ENCODE results near the gene ANO6. TPM values are rescaled to one million over a fixed set of nuclear protein-coding genes. Genes with fewer than 3 reads are reported as not detected.

The ANO6 gene
- total and polyA plus RNA-seq, 2 donors (not counting 1 experiment from before 2014, with no cell fraction given), result 6.6 to 19.5 TPM

DNA sequence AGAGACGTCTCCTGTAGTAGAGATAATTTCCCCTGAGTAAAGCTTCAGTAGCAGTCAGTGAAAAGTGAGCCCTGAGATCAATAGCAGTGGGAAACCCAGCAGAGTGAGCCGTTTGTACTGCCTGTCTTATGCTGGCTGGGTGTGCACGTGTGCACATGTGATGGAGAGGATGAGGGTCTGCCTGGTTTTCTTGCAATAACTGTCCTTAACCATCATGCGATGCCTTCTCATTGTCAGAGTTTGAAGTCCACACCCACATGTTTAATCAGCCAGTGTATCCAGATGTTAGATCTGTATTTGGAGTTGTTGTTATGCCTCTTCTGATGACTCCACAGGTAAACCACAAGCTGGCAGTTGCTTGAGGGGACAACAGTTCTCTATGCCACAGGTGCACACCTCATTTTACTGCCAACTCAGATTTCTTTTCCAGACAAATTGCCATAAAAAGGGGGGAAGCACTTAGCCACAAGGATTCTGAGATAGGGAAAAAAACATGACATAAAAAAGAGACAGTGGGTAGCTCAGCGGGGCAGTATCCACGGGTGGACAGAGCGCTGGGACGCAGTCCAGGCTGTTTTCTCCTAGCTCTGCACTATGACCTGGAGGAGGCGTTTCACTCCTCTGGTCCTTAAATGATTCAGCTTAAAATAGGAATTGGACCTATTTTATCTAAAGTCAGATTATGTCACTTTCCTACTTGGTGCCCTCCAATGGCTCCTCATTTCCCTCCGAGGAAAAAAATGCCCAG, 192.3 kb downstream of the ANO6 start:
- POLR2A ChIA-PET, result no interaction called here
- Histone ChIP-seq H3K9ac (ENCODE audit: low read length) (no peak overlapping the region), H4K20me1 (ENCODE audit: control insufficient read depth, insufficient read depth, low read length, poor library complexity, severe bottlenecking) (no peaks in the 10 kb centered on the region), H3K4me3 (ENCODE audit: control extremely low read depth in 1 of 5, extremely low read depth in 1 of 5, insufficient read depth in 1 of 5, low read depth in 2 of 5, low read length in 4 of 5) (no peak overlapping the region), H3K27me3 (replicated peaks in 1 of 4; ENCODE audit: control extremely low read depth in 1 of 4, control insufficient read depth in 3 of 4, insufficient read depth in 4 of 4, low read length in 3 of 4) (no peaks in the 10 kb centered on the region), H3K4me2 (replicated peaks; ENCODE audit: low read depth, low read length, poor library complexity, severe bottlenecking) (no peak overlapping the region), H3K4me1 (ENCODE audit: control insufficient read depth in 2 of 2, insufficient read depth in 2 of 2, low read length in 2 of 2) (no peaks in the 10 kb centered on the region), H3K79me2 (ENCODE audit: control insufficient read depth, insufficient read depth, low read length) (no peaks in the 10 kb centered on the region), H3K36me3 (replicated peaks in 1 of 2; ENCODE audit: control extremely low read depth in 1 of 2, control insufficient read depth in 1 of 2, extremely low read depth in 1 of 2, insufficient read depth in 2 of 2, low read length in 1 of 2) (peaks cover 0 to 43% of the 10 kb centered on the region in 2 experiments), H3K9me3 (ENCODE audit: control extremely low read depth in 1 of 3, control insufficient read depth in 2 of 3, insufficient read depth in 1 of 3, low read length in 2 of 3) (no peaks in the 10 kb centered on the region), H2AFZ (ENCODE audit: insufficient read depth, low read depth, low read length, poor library complexity, severe bottlenecking) (no peak overlapping the region), H3K27ac (ENCODE audit: low read length in 2 of 2) (no peak overlapping the region)
- H3K4me1 Mint-ChIP-seq, result no peaks in the 10 kb centered on the region
- intact Hi-C loops (cut with micrococcal nuclease), result no loop called here
- CTCF ChIA-PET, result no interaction called here
- H3K27me3 Mint-ChIP-seq, result no peaks in the 10 kb centered on the region
- 97% methylated on average over 8 of the region's 10 CpGs for WGBS (ENCODE audit: insufficient coverage)
- no peak overlapping the region for H3K4me3 Mint-ChIP-seq
- DNase-seq (no peak), ATAC-seq (ENCODE audit: low read depth) (no peak)
- no peak overlapping the region for H3K27ac Mint-ChIP-seq
- no peaks in the 10 kb centered on the region for H3K9me3 Mint-ChIP-seq (ENCODE audit: insufficient read depth)
- TF ChIP-seq, protein P1, sequence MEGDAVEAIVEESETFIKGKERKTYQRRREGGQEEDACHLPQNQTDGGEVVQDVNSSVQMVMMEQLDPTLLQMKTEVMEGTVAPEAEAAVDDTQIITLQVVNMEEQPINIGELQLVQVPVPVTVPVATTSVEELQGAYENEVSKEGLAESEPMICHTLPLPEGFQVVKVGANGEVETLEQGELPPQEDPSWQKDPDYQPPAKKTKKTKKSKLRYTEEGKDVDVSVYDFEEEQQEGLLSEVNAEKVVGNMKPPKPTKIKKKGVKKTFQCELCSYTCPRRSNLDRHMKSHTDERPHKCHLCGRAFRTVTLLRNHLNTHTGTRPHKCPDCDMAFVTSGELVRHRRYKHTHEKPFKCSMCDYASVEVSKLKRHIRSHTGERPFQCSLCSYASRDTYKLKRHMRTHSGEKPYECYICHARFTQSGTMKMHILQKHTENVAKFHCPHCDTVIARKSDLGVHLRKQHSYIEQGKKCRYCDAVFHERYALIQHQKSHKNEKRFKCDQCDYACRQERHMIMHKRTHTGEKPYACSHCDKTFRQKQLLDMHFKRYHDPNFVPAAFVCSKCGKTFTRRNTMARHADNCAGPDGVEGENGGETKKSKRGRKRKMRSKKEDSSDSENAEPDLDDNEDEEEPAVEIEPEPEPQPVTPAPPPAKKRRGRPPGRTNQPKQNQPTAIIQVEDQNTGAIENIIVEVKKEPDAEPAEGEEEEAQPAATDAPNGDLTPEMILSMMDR (IDR thresholded peaks at IDR 0.05), result no peak

- ChIA-PET CTCF (no interaction called here), POLR2A (no interaction called here)
- Histone ChIP-seq H3K9me3 (ENCODE audit: control extremely low read depth in 1 of 3, control insufficient read depth in 2 of 3, insufficient read depth in 1 of 3, low read length in 2 of 3) (no peaks in the 10 kb centered on the region), H3K27me3 (replicated peaks in 1 of 4; ENCODE audit: control extremely low read depth in 1 of 4, control insufficient read depth in 3 of 4, insufficient read depth in 4 of 4, low read length in 3 of 4) (no peaks in the 10 kb centered on the region), H3K4me3 (ENCODE audit: control extremely low read depth in 1 of 5, extremely low read depth in 1 of 5, insufficient read depth in 1 of 5, low read depth in 2 of 5, low read length in 4 of 5) (no peak overlapping the region), H4K20me1 (ENCODE audit: control insufficient read depth, insufficient read depth, low read length, poor library complexity, severe bottlenecking) (no peaks in the 10 kb centered on the region), H3K9ac (ENCODE audit: low read length) (no peak overlapping the region), H3K4me1 (ENCODE audit: control insufficient read depth in 2 of 2, insufficient read depth in 2 of 2, low read length in 2 of 2) (no peaks in the 10 kb centered on the region), H3K79me2 (ENCODE audit: control insufficient read depth, insufficient read depth, low read length) (no peaks in the 10 kb centered on the region), H3K27ac (ENCODE audit: low read length in 2 of 2) (no peak overlapping the region), H3K4me2 (replicated peaks; ENCODE audit: low read depth, low read length, poor library complexity, severe bottlenecking) (no peak overlapping the region), H2AFZ (ENCODE audit: insufficient read depth, low read depth, low read length, poor library complexity, severe bottlenecking) (no peak overlapping the region), H3K36me3 (replicated peaks in 1 of 2; ENCODE audit: control extremely low read depth in 1 of 2, control insufficient read depth in 1 of 2, extremely low read depth in 1 of 2, insufficient read depth in 2 of 2, low read length in 1 of 2) (peaks cover 0 to 37% of the 10 kb centered on the region in 2 experiments)
- intact Hi-C loops (cut with micrococcal nuclease), result no loop called here
- Mint-ChIP-seq H3K27me3 (no peaks in the 10 kb centered on the region), H3K4me3 (no peak overlapping the region), H3K27ac (no peak overlapping the region), H3K4me1 (no peaks in the 10 kb centered on the region), H3K9me3 (ENCODE audit: insufficient read depth) (no peaks in the 10 kb centered on the region)
- ATAC-seq (ENCODE audit: low read depth) (no peak), DNase-seq (no peak)
- 100% methylated on average over 2 of the region's 2 CpGs for WGBS (ENCODE audit: insufficient coverage)
- no peak for TF ChIP-seq EZH2 (IDR thresholded peaks at IDR 0.05; ENCODE audit: borderline replicate concordance, insufficient read depth, low read depth, low read length, poor library complexity, severe bottlenecking)
- TF ChIP-seq, protein P1 (IDR thresholded peaks at IDR 0.05), result no peak
These were observed 192.8 kb downstream of the ANO6 start for GRCh38 chr12:45408729-45409114.

All from B cell (primary cell).